ENCODE data around the gene RFTN1. TPM values are rescaled to one million over a fixed set of nuclear protein-coding genes. Genes with fewer than 3 reads are reported as not detected.

The RFTN1 gene
- total RNA-seq, 2 experiments from 2014 or later: 81.8 to 152 TPM

- H3K4me3 ChIP-seq (ENCODE audit: low read depth, low read length, poor library complexity, severe bottlenecking): peak overlapping the region; percentile 43
- no TSS peak for BruUV-seq (replicated peaks)
- peaks cover 66% of the 10 kb centered on the region; the same call in 1 of the 2 replicates for H3K79me2 ChIP-seq (ENCODE audit: insufficient read depth, low read depth, low read length)
- H3K9me3 ChIP-seq (ENCODE audit: low read length): no peaks in the 10 kb centered on the region
- no peaks in the 10 kb centered on the region for H3K9me2 ChIP-seq (ENCODE audit: insufficient read depth, low read length)
- no peaks in the 10 kb centered on the region for H4K20me1 ChIP-seq (ENCODE audit: insufficient read depth, low read length)
- peaks cover 84% of the 10 kb centered on the region for H3K36me3 ChIP-seq (ENCODE audit: insufficient read depth, low read length)
- H3K27ac ChIP-seq (ENCODE audit: low read depth, low read length, poor library complexity, severe bottlenecking): peak overlapping the region; percentile 99
- CTCF ChIA-PET (ENCODE audit: unreplicated experiment): interaction anchor here (1.0 kb wide), 1 partner anchor 9 kb away, joined by 3 read pairs; no protein-coding TSS in a partner anchor
- POLR2A ChIA-PET: interaction anchor here (0.5 to 3.8 kb wide), 5 partner anchors 58 to 145 kb away, joined by 3 to 31 read pairs (median 3); no protein-coding TSS in a partner anchor
- H3K4me2 ChIP-seq (ENCODE audit: low read length): peak overlapping the region; percentile 71
- H2AFZ ChIP-seq (ENCODE audit: low read length): no peak overlapping the region
- TF ChIP-seq EZH2phosphoT487 (IDR thresholded peaks at IDR 0.05; ENCODE audit: borderline replicate concordance, low read depth, low read length): no peak
- TF ChIP-seq CTCF (conservative IDR thresholded peaks at IDR 0.05; ENCODE audit: low read length): peak; percentile 50
- intact Hi-C loops (cut with micrococcal nuclease; ENCODE audit: unreplicated experiment): loop anchor here (5.0 to 10.0 kb wide), 3 partner anchors 539 to 1689 kb away; partner anchors contain the start of gene TBC1D5
- H3K4me1 ChIP-seq (ENCODE audit: insufficient read depth, low read length, poor library complexity, severe bottlenecking): peaks cover 85% of the 10 kb centered on the region
- DNase-seq (ENCODE audit: low spot score): peak; percentile 52
Measured at GRCh38 chr3:16373341-16373946, 140.1 kb downstream of the RFTN1 start.

- intact Hi-C loops (cut with micrococcal nuclease; ENCODE audit: unreplicated experiment): loop anchor here (5.0 to 10.0 kb wide), 3 partner anchors 540 to 1688 kb away; partner anchors contain the start of gene TBC1D5
- peak overlapping the region; percentile 71 for H3K4me2 ChIP-seq (ENCODE audit: low read length)
- TF ChIP-seq EZH2phosphoT487 (IDR thresholded peaks at IDR 0.05; ENCODE audit: borderline replicate concordance, low read depth, low read length): no peak
- POLR2A ChIA-PET: interaction anchor here (0.6 to 3.8 kb wide), 5 partner anchors 59 to 154 kb away, joined by 3 to 31 read pairs (median 3); no protein-coding TSS in a partner anchor
- H4K20me1 ChIP-seq (ENCODE audit: insufficient read depth, low read length): no peaks in the 10 kb centered on the region
- peaks cover 82% of the 10 kb centered on the region for H3K4me1 ChIP-seq (ENCODE audit: insufficient read depth, low read length, poor library complexity, severe bottlenecking)
- peaks cover 86% of the 10 kb centered on the region for H3K36me3 ChIP-seq (ENCODE audit: insufficient read depth, low read length)
- no TSS peak for BruUV-seq (replicated peaks)
- H3K9me2 ChIP-seq (ENCODE audit: insufficient read depth, low read length): no peaks in the 10 kb centered on the region
- peak overlapping the region; percentile 33 for H3K4me3 ChIP-seq (ENCODE audit: low read depth, low read length, poor library complexity, severe bottlenecking)
- peaks cover 64% of the 10 kb centered on the region; the same call in 1 of the 2 replicates for H3K79me2 ChIP-seq (ENCODE audit: insufficient read depth, low read depth, low read length)
- no peaks in the 10 kb centered on the region for H3K9me3 ChIP-seq (ENCODE audit: low read length)
- CTCF ChIA-PET (ENCODE audit: unreplicated experiment): interaction anchor here (1.0 kb wide), 1 partner anchor 8 kb away, joined by 3 read pairs; no protein-coding TSS in a partner anchor
- H3K27ac ChIP-seq (ENCODE audit: low read depth, low read length, poor library complexity, severe bottlenecking): peak overlapping the region; percentile 99
- peak; percentile 33 for DNase-seq (ENCODE audit: low spot score)
- no peak overlapping the region for H2AFZ ChIP-seq (ENCODE audit: low read length)
Measured at GRCh38 chr3:16372362-16373292, 140.9 kb downstream of the RFTN1 start.

Data from OCI-LY7 (cell line).